ENCODE data around the gene SF3B6.
"Not testable (repeated sequence)": the region's sequence is repeated elsewhere in the genome, so short reads cannot be mapped to it uniquely, and the experiment has no call there.

Gene SF3B6

GRCh38 chr2:24075915-24076848 is at the start of gene SF3B6:
TSS of gene SF3B6 (minus strand) at chr2:24076326. CDS start at chr2:24076229, 97 bp downstream.
- peak; percentile 100 for DNase-seq

GRCh38 chr2:24123922-24124580 is 47.9 kb upstream of the SF3B6 start:
- DNase-seq: peak; percentile 79

GRCh38 chr2:24123195-24123921 is 47.2 kb upstream of the SF3B6 start, which contains the start of the genes FAM228B and PFN4:
TSS of gene FAM228B (plus strand) at chr2:24123469. CDS start at chr2:24124362, 893 bp downstream.
TSS of gene PFN4 (minus strand) at chr2:24123334. CDS start at chr2:24122535, 799 bp downstream.
- DNase-seq: peak; percentile 93

GRCh38 chr2:24122366-24123194 is 46.5 kb upstream of the SF3B6 start:
- DNase-seq: no peak

- DNase-seq: no peak
These were observed 45.3 kb upstream of the SF3B6 start for GRCh38 chr2:24121469-24121868.

GRCh38 chr2:24121066-24121465 is 44.9 kb upstream of the SF3B6 start:
- DNase-seq: no peak

GRCh38 chr2:24117902-24118301 is 41.8 kb upstream of the SF3B6 start:
- no peak for DNase-seq

GRCh38 chr2:24115057-24115456 is 38.9 kb upstream of the SF3B6 start:
- no peak for DNase-seq

- no peak for DNase-seq
These were observed 35.3 kb upstream of the SF3B6 start for GRCh38 chr2:24111407-24111901.

- no peak for DNase-seq
These were observed 34.7 kb upstream of the SF3B6 start for GRCh38 chr2:24110660-24111303.

- not testable (repeated sequence) for DNase-seq
These were observed 33.3 kb upstream of the SF3B6 start for GRCh38 chr2:24109431-24109830.

GRCh38 chr2:24107336-24107735 is 31.2 kb upstream of the SF3B6 start:
- no peak for DNase-seq

GRCh38 chr2:24106786-24107185 is 30.7 kb upstream of the SF3B6 start:
- no peak for DNase-seq

- DNase-seq: no peak
These were observed 29.7 kb upstream of the SF3B6 start for GRCh38 chr2:24105816-24106215.

GRCh38 chr2:24104906-24105305 is 28.8 kb upstream of the SF3B6 start:
- no peak for DNase-seq

- DNase-seq: no peak
These were observed 28.1 kb upstream of the SF3B6 start for GRCh38 chr2:24104110-24104650.

- DNase-seq: no peak
These were observed 26.6 kb upstream of the SF3B6 start for GRCh38 chr2:24102677-24103076.

- DNase-seq: no peak
These were observed 25.9 kb upstream of the SF3B6 start for GRCh38 chr2:24101992-24102391.

- DNase-seq: not testable (repeated sequence)
These were observed 24.6 kb upstream of the SF3B6 start for GRCh38 chr2:24100732-24101131.

GRCh38 chr2:24095171-24095677 is 19.1 kb upstream of the SF3B6 start:
- DNase-seq: not testable (repeated sequence)

GRCh38 chr2:24093270-24093669 is 17.1 kb upstream of the SF3B6 start:
- DNase-seq: not testable (repeated sequence)
